Endothelial cell of umbilical vein (primary cell): Measurements from ENCODE around the gene CCNJL.

Source experiments
- CTCF ChIP-seq, 2 donors: IDR thresholded peaks; 1 replicate in 1 of 2; 2 replicates in 1 of 2; pipeline ENCODE4 v1.5.1; 2011; ENCODE audit warnings: low read length in 2 of 2, mild to moderate bottlenecking in 2 of 2, moderate library complexity in 2 of 2, control low read depth in 1 of 2, inconsistent platforms in 1 of 2, low read depth in 1 of 2; ENCODE audit not compliant: insufficient read depth in 1 of 2; ENCODE audit errors: extremely low read depth in 1 of 2
- EZH2 ChIP-seq: IDR thresholded peaks from 2 replicates; pipeline ENCODE4 v1.6.1; 2012; ENCODE audit warnings: borderline replicate concordance, low read depth, mild to moderate bottlenecking, moderate library complexity, low read length, inconsistent platforms; ENCODE audit not compliant: severe bottlenecking
- FOS ChIP-seq: IDR thresholded peaks from 2 replicates; pipeline ENCODE4 v1.6.1; 2011; ENCODE audit warnings: mild to moderate bottlenecking, low read length, moderate library complexity, borderline replicate concordance; ENCODE audit not compliant: insufficient read depth
- GATA2 ChIP-seq: IDR thresholded peaks from 2 replicates; pipeline ENCODE4 v1.7.0; 2011; ENCODE audit warnings: low read depth, mild to moderate bottlenecking, moderate library complexity, mixed read lengths, low read length; ENCODE audit not compliant: insufficient read length, insufficient read depth
- JUN ChIP-seq: IDR thresholded peaks from 2 replicates; pipeline ENCODE4 v1.6.1; 2011; ENCODE audit warnings: borderline replicate concordance, low read depth; ENCODE audit not compliant: insufficient read length, insufficient read depth
- POLR2A ChIP-seq: IDR thresholded peaks from 2 replicates; pipeline ENCODE4 v1.6.1; 2012; ENCODE audit warnings: low read depth, mild to moderate bottlenecking, control low read depth, low read length
- POLR2AphosphoS5 ChIP-seq: IDR thresholded peaks from 2 replicates; pipeline ENCODE4 v1.6.1; 2012; ENCODE audit warnings: low read depth, mild to moderate bottlenecking, control low read depth, low read length, moderate library complexity; ENCODE audit not compliant: insufficient read depth

DNA sequence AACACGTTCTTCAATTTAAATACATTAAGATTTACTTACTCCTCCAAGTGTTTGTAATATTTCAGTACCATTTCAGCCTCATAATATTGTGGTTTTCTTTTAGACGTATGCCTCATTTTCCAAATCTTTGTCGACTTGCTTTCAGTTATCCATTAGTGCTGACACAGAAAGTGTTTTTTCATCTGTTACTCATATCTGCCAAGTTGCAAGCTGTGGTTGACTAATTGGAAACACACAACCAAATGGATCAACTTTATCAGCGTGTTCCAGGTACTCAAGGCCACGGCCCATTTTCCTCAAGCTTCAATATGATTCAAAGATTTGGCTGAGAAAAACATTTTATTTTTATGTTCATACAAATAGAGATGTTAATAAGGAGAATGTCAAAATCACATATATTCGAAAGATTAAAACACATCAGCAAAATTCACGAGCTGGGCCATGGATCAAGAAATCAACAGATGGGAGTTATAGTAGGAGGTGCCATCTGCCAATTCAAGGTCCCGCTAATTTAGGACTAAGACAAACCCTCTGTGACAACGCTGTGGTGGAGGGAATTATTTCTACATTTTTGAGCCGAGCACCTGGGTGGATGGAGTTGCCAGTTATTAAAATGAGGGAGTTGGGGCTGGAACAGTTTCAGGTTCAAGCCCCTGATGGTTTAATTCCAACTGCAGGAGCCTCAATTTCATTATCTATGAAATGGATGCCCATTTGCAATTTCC lies 27.2 kb upstream of the CCNJL start:
- TF ChIP-seq CTCF (IDR thresholded peaks at IDR 0.05; ENCODE audit: extremely low read depth in 1 of 2, insufficient read depth in 1 of 2, low read depth in 1 of 2, low read length in 2 of 2) (no peak), POLR2AphosphoS5 (no peak), POLR2A (no peak), EZH2 (no peak), GATA2 (no peak), JUN (no peak), FOS (no peak)
